Bronchial epithelial cell (primary cell): ENCODE results near the gene SLC6A3. TPM values are rescaled to one million over a fixed set of nuclear protein-coding genes. Genes with fewer than 3 reads are reported as not detected.

ENCODE experiments used
- DNase-seq: peaks from one replicate; pipeline ENCODE4 v3.0.0-alpha.2; 2010; ENCODE audit warnings: low read depth
- FAIRE-seq: peaks from 2 replicates; lab custom pipeline; 2011; peaks lifted over from hg19 to GRCh38; lab: Jason Lieb, UNC
- H3K27me3 ChIP-seq: 2 replicates; pipeline ENCODE4 v1.5.1; 2011; ENCODE audit warnings: low read length; ENCODE audit not compliant: control insufficient read depth, insufficient read depth
- H3K36me3 ChIP-seq: 2 replicates; pipeline ENCODE4 v1.5.1; 2011; ENCODE audit warnings: low read length; ENCODE audit not compliant: control insufficient read depth, insufficient read depth
- H3K4me3 ChIP-seq: 2 replicates; pipeline ENCODE4 v1.5.1; 2011; ENCODE audit warnings: mild to moderate bottlenecking, low read depth, low read length, control low read depth
- total RNA-seq: library from RNA; depleted of rRNA; stranded (reverse); fragments of >200 nt; gene quantifications from 2 replicates; pipeline ENCODE4 v1.2.1, GENCODE V29; 2014
- TF ChIP-seq, protein P1 (sequence below): IDR thresholded peaks from 2 replicates; pipeline ENCODE4 v1.5.1; 2011; ENCODE audit warnings: mild to moderate bottlenecking, moderate library complexity, low read length, control low read depth, inconsistent platforms; ENCODE audit not compliant: insufficient read depth, severe bottlenecking

SLC6A3 gene
- total RNA-seq, 1 donor from 2014 or later: not detected

DNA sequence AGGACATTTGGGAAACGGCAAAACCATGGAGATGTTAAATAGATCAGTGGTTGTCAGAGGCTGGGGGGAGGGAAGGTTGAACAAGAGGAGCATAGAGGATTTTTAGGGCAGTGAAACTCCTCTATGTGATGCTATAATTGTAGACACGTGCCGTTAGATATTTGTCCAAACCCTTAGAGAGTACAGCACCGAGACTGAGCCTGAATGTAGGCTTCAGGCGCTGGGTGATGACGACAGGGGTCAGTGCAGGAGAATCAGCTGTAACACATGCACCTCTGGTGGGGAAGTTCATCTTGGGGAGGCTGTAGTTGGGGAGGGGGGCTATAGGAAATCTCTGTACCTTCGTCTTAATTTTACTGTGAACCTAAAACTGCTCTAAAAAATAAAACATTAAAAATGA, 78.1 kb downstream of the SLC6A3 start:
- TF ChIP-seq, protein P1, sequence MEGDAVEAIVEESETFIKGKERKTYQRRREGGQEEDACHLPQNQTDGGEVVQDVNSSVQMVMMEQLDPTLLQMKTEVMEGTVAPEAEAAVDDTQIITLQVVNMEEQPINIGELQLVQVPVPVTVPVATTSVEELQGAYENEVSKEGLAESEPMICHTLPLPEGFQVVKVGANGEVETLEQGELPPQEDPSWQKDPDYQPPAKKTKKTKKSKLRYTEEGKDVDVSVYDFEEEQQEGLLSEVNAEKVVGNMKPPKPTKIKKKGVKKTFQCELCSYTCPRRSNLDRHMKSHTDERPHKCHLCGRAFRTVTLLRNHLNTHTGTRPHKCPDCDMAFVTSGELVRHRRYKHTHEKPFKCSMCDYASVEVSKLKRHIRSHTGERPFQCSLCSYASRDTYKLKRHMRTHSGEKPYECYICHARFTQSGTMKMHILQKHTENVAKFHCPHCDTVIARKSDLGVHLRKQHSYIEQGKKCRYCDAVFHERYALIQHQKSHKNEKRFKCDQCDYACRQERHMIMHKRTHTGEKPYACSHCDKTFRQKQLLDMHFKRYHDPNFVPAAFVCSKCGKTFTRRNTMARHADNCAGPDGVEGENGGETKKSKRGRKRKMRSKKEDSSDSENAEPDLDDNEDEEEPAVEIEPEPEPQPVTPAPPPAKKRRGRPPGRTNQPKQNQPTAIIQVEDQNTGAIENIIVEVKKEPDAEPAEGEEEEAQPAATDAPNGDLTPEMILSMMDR: no peak
- Histone ChIP-seq H3K36me3 (no peaks in the 10 kb centered on the region), H3K27me3 (no peaks in the 10 kb centered on the region), H3K4me3 (no peak overlapping the region)
- FAIRE-seq: no peak
- no peak for DNase-seq

DNA sequence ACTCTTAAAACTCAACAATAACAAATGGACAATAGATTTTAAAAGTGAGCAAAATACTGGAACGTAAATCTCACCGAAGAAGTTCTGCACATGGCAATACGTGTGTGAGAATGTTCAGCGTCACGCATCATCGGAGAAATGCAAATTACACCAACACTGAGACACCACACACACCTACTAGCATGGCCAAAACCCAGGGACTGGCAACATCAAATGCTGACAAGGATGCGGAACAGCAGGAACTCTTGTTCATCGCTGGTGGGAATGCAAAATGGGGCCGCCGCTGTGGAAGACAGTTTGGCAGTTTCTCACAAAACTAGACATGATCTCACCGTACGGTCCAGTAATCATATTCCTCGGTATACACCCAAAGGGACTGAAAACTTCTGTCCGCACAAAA, 78.7 kb downstream of the SLC6A3 start:
- TF ChIP-seq, protein P1: no peak
- FAIRE-seq: peak; percentile 66
- H3K27me3 ChIP-seq: no peaks in the 10 kb centered on the region
- no peak overlapping the region for H3K4me3 ChIP-seq
- no peaks in the 10 kb centered on the region for H3K36me3 ChIP-seq
- no peak for DNase-seq

DNA sequence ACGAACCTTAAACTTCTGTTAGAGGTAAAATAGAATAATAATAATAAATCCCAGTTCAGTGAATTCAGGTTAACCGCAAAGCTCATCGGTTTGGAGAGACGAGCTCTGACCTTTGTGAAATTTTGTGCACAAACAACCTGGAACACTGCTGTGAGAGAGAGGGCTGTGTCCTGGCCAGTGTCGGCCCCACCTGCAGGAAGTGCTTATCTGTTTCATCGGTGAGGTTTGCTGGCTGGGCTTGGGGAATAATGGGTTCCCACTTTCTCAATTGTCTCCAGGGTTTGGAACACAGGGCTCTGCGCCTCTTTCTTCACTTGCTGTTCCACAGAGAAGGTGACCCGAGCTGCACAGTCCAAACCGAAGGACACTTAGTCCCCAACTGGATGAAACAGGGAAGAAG, 81.0 kb downstream of the SLC6A3 start:
- no peaks in the 10 kb centered on the region for H3K36me3 ChIP-seq

DNA sequence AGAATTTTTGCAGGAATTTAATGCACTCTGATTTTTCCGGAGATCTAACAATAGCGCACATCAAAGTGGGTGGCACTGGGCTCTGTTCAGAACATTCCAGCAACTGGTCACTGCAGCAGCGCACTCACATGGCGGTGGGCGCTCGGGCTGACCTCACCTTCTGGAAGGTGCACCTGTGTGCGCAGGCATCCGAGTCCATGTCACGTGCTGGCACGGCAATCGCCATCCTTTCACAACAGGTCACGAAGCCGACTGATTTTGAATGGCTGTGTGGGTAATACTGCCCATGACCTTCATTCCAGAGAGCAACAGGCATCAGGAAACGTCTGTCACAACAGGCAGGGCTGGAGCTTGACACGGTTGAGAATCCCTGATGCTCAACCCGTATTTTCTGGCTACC, 81.7 kb downstream of the SLC6A3 start:
- Histone ChIP-seq H3K36me3 (no peaks in the 10 kb centered on the region), H3K27me3 (no peaks in the 10 kb centered on the region), H3K4me3 (no peak overlapping the region)
- FAIRE-seq (no peak), DNase-seq (no peak)
- TF ChIP-seq, protein P1: no peak

More for the DNA sequence above, 81.0 kb downstream of the SLC6A3 start:
- H3K4me3 ChIP-seq: no peak overlapping the region
- H3K27me3 ChIP-seq: no peaks in the 10 kb centered on the region
- TF ChIP-seq, protein P1: no peak
- FAIRE-seq (no peak), DNase-seq (no peak)

DNA sequence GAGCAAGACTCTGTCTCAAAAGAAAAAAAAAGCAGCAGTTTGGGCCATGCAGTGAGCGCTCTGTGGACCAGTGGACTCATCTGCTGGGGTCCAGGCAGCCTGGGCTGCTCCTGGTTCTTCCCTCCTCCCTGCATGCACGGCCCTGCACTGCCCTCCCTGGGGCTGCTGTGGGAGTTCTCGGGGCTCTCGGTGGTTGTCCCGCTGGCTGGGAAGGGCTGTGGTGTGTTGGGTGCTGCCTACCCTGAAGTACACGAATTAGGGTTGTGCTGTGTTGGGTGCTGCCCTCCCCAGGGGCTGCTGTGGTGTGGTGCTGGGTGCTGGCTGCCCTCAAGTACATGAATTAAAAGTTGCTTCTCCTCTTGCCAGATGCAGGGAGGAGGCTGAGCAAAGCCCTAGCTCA, 82.1 kb downstream of the SLC6A3 start:
- Histone ChIP-seq H3K36me3 (no peaks in the 10 kb centered on the region), H3K4me3 (no peak overlapping the region), H3K27me3 (no peaks in the 10 kb centered on the region)
- FAIRE-seq: peak; percentile 18
- DNase-seq: no peak
- TF ChIP-seq, protein P1: no peak
